GM19397 (cell line): ENCODE measurements around the gene TTF1.

Experiments used
- ATAC-seq: cut with Tn5 transposase; IDR thresholded peaks from one replicate; pipeline ENCODE4 v1.9.1; 2021; ENCODE audit warnings: mild to moderate bottlenecking, moderate library complexity; ENCODE audit not compliant: unreplicated experiment

TTF1 gene

GRCh38 chr9:132406554-132407122 lies at the start of gene TTF1:
Gene TTF1 (minus strand): TSS chr9:132406840. CDS start chr9:132402821, 4,019 bp downstream.
- ATAC-seq: peak; percentile 82

DNA sequence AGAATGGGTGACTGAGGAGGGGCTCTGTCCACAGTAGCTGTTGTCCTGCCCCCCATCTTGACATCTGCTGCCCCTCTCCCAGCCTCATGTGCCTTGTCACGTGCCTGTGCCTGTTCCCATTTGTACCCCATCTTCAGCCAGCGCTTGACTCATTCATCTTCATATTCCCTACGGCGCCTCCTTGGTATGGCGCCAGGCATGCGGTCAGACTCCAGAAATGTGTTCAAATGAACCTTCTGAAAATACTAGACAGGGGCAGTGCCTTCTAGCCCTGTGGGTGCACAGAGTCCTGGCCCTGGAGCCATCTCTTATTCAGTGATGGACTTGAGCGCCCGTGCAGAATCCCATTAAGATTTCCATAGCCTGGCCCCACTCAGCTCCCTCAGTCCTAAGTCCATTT lies 49.6 kb upstream of the TTF1 start:
- no peak for ATAC-seq

GRCh38 chr9:132451276-132451675 lies 44.6 kb upstream of the TTF1 start:
- ATAC-seq: no peak

DNA sequence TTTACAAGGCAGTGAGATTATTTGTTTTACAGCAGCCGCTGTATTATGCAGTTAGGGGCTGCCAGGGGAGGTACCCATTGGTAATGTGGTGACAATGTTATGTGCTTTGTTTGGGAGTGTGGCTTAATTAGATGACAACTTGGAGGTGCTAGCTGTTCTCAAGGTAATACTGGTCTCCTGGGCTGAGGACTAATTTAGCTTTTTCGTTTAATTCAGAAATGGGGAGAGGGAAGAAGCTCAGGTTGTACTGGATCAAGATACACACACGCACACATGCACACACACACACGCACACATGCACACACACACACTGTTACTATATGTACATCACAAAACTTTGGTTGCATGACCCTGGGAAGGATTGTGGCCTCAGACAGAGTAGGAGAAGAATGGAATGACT lies 41.3 kb upstream of the TTF1 start:
- ATAC-seq: no peak

DNA sequence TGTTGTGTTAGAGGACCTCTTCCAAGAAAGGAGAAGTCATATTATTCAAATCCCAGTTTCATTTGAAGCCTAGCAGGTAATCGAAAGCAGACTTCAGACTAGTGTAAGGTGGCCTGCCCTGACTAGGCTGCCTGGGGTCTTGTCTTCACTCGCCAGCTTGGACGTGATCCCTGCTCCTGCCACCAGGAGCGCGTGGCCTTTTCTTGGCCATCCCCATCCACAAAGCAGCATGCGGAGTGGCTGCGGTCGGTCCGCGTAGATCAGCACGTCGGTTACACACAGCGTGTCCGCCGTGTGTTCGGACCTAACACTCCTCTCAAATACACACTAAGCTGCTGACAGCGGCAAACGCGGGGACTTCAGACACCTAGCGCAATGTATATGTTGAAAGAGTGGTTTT lies 40.7 kb upstream of the TTF1 start:
- no peak for ATAC-seq

DNA sequence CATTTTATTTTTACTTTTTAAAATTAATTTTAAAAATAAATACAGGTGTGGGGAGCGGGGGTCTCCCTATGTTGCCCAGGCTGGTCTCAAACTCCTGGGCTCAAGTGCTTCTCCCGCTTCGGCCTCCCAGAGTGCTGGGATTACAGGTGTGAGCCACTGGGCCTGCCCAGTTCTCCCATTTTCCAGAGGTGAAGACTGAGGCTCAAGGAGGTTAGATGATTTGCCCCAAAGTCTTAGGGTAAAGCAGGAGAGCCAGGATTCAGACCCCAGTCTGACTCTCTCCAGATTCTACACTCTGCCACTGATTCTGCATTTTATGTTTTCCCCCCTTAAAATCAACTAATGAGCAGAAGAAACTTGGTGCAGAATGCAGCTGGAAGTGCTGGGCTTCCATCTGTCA lies 40.2 kb upstream of the TTF1 start:
- no peak for ATAC-seq

DNA sequence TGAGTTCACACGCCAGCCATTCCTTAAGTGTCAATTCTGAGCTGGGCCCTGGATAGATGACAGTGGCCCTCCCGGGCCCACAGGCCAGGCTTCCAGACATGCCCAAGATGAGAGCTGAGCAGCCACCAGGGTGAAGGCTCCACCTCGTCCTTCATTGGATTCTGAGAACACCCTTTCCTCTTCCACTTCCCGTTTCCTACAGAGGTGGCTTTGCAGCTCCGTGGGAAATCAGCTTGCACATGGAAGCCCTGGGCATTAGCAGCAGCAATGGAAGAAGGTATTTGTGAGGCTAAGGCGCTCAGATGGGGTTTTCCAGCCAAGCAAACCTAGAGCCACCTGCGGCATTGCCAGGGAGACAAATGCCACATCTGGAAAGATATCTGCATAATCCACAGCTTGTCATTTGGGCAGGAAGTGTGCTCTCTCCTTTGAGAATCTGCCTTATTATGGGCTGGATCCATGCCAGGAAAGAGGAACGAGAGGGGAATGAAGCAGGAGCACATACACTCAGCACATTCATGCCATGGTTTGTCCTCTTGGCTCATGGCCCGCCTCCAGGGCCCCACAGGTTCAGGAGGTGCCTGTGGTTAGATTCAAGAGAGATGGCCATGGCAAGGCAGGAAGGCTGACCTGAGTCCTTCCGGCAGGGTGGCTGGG lies 37.4 kb upstream of the TTF1 start:
- no peak for ATAC-seq

DNA sequence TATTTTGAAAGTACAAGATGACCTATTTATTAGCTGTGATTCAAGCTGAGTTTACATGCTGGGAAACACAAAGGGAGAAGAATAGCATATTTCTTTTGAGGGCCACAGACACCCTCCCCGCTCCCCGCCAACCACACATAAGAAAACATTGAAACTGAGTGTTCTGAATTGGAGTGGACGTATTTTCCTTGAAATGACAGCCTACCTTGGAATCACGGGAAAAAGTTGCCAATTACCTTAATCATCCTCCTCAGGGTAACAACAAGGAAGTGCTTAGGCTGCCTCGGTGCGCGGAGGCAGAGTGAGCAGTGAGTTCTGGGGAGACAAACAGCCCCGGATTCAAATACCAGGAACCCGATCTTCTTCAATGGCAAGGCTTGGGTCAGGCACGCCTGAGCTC lies 34.8 kb upstream of the TTF1 start:
- ATAC-seq: no peak

DNA sequence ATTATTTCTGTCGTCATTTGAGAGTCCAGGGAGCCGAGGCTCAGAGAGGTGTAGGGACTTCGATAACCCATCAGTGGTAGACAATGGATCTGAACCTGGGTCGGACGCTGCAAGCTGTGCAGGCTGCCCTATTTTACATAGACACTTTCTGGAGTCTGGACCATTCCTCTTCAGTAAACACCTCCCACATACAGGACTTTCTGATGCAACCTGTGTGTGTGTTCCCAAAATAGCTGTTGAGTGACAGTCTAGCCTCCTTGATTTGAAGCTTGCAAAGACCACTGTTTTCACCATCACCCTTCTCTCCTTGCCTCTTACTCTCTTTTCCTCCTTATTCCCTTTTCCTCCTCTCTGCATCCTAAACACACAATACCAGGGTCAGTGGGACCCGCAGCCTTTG lies 34.1 kb upstream of the TTF1 start:
- no peak for ATAC-seq

GRCh38 chr9:132439153-132439552 lies 32.5 kb upstream of the TTF1 start:
- no peak for ATAC-seq

DNA sequence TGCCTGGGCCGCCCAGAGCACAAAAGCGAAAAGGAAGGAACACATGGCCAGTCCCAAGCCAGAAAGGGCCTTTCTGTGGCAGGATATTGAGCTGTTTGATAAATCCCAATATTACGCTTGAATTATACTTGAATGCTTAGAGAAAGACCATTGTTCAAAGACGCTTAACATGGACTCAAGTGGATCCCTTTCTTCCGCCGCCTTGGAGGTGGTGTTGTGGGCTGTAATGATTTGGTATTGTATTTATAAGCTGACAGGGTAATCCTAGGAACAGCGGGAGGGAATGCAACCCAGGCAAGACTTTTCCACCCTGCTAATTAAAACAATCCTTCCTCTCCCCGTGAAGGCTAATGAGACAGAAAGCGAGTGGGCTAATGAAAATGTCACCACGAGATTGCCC lies 28.2 kb upstream of the TTF1 start:
- ATAC-seq: no peak

GRCh38 chr9:132430998-132431397 lies 24.4 kb upstream of the TTF1 start:
- no peak for ATAC-seq

GRCh38 chr9:132426639-132427414 lies 20.2 kb upstream of the TTF1 start:
- ATAC-seq: no peak

- ATAC-seq: no peak
These were observed 19.0 kb upstream of the TTF1 start for GRCh38 chr9:132425675-132426062.

DNA sequence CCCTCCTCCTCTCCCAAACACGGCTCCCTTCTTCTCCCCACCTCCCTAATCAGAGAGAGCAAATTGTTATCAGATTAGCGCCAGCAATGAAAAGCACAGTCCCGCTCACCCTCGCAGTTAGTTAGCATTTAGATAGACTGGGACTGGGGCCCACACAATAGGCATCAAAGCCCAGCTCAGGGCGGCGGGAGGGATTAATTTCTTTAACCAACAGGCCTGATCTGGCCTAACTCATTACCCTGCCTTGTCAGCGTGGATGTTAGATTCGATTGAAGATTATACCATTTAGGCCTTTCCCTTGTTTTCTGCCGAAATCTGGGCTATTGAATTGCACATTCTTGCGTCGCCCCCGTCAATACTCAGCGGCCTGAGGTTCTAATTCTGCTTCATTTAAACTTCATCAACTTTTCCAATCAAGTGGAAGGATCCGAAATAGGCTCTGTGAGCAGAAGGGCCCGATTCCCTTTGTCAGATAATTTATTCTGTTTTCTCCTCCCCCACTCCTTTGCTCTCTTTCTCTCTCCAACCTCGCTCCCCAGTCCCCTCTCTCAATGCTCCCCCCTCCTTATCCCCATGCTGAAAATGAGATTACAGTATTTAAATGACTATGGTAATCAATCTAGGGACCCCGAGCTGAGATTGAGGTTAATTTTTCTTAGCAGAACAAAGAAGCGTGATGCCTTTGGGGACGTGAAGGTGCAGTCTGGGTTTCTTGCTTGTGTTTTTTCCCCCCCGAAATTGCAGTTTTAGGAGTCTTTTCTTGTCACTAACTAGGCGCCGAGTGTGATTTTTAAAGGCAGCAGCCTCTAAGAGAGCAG lies 18.4 kb upstream of the TTF1 start:
- no peak for ATAC-seq

DNA sequence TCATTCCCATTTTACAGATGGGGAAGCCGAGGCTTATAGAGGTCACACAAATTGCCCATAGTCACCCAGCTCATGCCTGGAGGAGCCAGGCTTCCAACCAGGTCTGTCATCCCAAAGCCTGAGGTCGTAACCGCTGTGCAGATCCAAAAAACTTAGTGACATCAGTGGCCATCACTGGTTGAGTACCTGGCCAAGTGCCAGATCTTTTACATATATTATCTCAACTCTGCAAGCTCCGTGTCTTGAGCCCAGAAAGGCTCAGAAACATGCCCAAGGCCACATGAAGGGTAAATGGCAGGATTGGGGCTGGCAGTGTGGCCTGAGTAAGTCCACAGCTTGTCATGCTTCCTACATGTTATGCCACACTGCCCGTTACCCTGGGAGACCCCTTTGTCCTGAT lies 16.9 kb upstream of the TTF1 start:
- ATAC-seq: no peak

GRCh38 chr9:132422574-132422973 lies 15.9 kb upstream of the TTF1 start:
- ATAC-seq: no peak

GRCh38 chr9:132418726-132419363 lies 12.2 kb upstream of the TTF1 start:
- no peak for ATAC-seq

- ATAC-seq: no peak
These were observed 8.5 kb upstream of the TTF1 start for GRCh38 chr9:132415181-132415580.

DNA sequence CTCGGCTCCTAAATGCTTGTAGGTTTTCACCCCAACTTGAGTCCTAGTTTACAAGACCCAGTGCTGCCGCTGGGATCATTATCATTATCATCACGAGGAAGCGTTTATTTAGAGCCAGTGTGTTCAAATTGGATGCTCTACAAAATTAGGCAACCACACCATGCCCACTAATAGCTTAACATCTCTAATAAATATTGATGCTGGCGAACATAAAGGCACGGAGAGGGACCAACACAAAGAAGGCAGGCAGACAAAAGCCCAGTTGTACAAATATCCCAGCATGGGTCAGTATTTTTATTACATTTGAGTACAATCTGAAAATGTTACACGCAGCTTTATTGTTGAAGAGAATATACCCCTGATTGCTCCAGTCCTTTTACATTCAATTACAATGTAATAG lies 8.1 kb upstream of the TTF1 start:
- ATAC-seq: no peak

GRCh38 chr9:132413926-132414325 lies 7.3 kb upstream of the TTF1 start:
- ATAC-seq: no peak
